NCI-H2227 (cell line): ENCODE data around the gene INTS11.

Experiments
- DNase-seq: peaks from one replicate; lab custom pipeline; 2025; ENCODE audit not compliant: unreplicated experiment; lab: John Stamatoyannopoulos, UW

INTS11 gene

DNA sequence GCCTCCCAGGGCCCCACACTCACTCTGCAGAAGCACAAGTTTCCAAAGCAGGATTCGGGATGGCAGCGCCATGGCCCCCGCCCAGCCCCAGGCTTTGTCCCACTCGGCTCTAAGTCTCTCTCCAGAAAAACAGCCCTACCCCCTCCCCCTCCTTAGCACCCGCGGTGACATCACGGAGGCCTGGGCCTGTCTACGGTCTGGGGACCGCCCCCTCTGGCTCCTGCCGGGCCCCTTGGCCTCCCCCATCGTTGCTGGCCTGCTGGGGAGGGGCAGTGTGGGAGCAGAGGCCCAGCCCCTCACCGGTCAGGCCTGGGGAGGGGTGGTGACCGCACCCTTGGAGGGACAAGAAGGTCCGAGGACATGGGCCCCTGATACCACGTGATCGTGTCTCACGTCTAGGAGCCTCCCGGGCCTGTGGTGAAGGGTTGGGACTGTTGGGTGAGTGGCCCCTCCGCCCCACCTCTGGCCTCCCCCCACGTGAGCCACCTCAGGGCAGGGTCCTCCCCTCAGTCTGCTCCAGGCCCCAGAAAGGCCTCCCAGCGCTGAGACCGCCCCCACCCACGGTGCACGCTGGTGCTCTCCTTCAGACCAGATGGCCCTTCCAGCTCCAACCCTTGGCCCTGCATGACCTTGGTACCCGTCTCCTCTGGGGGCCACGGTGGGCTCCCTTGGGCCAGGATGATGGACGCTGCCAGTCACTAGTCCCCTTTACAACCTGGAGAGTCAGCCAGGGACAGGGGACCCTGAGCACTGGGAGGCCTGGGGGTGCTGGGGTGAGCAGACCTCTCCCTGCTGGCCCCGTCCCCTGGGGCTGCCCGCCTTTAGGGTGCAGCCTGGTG lies 34.2 kb upstream of the INTS11 start, which contains the start of gene MXRA8:
Gene MXRA8 (minus strand): TSS at position 123 of the 839 bp plus-strand sequence. CDS start 51 bp downstream, at position 72.
- DNase-seq, result no peak

- no peak for DNase-seq
Measured at GRCh38 chr1:1357871-1358432, 33.5 kb upstream of the INTS11 start.

GRCh38 chr1:1356796-1357401 lies 32.4 kb upstream of the INTS11 start:
- no peak for DNase-seq

GRCh38 chr1:1356166-1356795 lies 31.8 kb upstream of the INTS11 start:
- DNase-seq, result no peak

DNA sequence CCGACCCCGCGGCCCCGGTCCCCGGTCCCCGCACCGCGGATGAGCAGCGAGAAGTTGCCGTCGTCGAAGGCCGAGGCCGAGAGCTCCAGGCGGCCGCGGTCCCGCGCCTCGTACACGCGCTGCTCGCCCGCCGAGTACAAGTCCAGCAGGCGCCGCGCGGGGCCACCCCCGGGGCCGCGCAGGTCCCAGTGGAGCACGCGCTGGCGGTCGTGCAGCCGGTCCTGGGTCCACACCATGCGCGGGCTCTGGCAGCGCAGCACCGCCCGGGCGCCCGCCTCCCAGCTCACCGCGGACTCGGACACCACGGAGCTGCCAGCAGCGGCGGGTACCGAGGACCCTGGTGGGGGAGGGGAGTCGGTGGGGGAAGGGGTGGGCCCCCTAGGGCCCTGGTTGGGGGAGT lies 31.0 kb upstream of the INTS11 start:
- peak; percentile 67 for DNase-seq

DNA sequence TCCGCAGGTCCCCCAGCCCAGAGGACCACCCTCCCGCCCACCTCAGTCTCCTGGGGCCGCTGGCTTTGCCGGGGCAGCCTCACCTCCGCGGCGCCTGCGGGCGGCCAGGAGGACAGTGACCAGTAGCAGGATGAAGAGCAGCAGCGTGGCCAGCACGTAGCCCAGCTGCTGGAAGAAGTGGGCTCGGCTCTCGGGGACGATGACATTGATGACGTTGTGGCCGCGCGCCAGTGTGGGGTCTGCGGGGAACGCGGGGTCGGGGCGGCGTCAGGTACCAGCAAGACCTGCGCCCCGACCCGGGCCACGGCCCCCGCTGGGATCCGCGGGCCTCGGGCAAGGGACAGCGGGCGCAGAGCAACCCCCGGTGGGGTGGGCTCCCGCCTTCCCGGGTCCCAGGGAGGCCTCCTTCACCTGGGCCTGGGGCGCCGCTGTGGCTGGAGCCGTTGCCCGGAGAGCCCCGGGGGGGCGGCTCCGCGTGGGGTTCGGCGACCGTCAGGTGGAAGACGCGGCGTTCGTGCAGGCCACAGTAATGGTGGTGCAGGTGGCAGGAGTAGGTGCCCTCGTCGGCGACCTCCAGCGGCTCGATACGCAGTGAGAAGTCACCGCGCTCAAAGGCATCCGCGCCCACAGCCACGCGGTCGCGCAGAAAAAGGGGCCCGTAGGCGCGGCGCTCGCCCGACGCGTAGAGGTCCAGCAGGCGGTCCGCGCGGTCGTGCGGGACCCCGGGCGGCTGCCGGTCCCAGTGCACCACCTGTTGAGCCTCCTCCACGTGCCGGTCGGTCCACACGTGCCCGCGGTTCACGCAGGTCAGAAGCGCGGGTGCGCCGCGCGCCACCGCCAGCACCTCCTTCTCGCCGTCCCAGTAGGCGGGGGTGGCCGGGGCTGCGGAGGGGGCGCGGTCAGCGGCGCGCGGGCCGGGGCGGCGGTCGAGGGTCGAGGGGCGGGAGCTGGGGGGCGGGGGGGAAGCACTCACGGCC lies 30.1 kb upstream of the INTS11 start:
- DNase-seq, result no peak

DNA sequence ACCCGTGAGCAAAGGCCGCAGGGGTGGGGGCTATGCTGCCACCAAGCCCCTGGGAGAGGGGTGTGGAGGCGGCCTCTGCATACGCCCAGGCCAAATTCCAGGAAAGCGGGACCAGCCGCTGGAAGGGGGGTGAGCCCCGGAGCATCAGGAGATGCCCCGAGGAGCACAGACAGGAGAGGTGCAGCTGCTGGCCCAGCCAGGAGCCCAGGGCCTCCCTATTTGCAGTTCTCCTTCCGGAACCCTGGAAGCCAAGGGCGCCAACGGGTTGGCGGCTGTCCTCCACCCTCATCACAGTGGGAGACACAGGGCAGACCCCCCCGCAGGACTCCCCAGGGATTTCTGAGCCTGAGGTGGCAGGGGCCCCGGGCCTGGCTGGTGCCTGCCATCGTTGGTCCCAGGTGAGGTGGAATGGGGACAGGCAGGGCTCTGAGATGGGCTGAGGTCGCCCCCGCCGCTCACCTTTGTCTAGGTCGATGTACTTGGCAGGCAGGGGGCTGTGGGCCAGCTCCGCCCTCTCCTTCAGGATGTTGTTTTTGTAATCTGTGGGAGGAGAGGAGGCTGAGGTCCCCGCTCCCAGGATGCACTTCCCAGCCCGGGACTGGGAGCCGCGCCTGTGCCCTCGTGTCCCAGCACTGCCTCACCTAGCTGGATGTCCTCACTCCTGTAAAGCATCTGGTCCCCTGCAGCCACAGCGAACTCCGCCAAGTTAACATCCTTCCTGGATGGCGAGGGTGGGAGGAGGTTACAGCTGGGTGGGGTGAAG lies 29.1 kb upstream of the INTS11 start:
- no peak for DNase-seq

DNA sequence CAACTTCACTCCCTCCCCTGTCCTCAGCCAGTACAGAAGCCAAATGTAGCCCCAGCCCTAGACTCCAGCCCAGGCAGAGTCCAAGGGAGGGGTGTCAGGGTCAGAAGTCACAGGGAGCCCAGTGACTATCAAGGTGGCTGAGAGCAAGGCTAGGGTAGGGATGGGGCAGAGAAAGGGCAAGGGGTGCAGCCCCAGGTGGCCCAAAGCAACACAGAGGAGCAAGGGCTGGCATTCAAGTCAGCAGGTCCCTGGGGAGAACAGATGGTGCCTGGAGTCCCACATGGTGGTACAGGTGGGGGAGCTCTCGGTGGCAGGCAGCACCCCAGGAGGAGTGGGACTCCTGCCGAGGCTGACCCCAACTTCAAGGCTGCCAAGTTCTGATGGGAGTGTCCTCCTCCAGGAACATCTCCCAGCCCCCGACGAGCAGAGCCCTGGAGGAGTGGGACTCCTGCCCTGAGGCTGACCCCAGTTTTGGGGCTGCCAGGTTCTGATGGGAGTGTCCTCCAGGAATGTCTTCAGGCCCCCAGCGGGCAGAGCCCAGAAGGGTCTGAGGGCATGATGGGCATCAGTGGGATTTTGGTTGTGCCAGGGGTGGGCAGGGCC lies 28.4 kb upstream of the INTS11 start:
- no peak for DNase-seq

- no peak for DNase-seq
Measured at GRCh38 chr1:1351511-1352427, 27.3 kb upstream of the INTS11 start.

- peak; percentile 78 for DNase-seq
Measured at GRCh38 chr1:1349256-1350012, 25.0 kb upstream of the INTS11 start, which contains the start of gene DVL1. Gene DVL1 (minus strand): TSS chr1:1349418. CDS start chr1:1349065, 353 bp downstream.

DNA sequence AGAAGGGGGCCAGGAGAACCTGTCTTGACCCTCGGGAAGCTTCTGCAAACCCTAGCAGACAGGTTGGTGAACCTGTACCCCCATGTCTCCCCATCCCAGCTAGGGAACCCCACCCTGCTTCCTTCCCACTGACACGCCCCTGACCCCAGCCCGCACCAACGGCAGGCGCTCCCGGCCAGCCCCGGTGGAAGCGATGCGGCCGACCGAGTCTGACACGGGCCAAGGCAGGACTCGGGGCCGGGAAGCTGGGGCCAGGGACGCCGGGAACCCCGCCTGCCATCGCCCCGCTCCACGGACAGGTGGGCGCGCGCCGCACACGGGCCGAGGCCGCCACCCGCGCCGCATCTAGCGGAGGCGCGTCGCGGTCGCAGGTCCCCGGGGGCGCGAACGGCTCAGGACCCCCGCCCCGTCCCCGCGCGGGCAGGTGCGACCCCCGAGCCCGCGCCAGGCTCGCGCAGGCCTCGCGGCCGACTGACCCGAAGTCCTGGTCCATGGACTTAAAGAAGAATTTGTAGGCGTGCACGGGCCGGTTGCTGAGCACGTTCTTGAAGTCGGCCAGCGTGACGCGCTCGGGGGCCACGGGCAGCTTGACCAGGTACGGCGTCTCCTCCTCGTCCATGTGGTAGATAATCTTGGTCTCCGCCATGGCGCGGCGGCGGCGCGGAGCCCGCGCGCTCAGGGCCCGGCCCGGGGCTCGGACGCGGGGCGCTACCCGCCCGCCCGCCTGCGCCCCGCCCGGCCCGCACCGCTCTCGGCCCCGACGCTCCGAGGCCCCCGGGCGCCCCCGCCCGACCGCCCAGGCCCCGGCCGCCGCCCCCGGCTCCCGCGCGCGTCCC lies 24.2 kb upstream of the INTS11 start:
- peak; percentile 59 for DNase-seq

DNA sequence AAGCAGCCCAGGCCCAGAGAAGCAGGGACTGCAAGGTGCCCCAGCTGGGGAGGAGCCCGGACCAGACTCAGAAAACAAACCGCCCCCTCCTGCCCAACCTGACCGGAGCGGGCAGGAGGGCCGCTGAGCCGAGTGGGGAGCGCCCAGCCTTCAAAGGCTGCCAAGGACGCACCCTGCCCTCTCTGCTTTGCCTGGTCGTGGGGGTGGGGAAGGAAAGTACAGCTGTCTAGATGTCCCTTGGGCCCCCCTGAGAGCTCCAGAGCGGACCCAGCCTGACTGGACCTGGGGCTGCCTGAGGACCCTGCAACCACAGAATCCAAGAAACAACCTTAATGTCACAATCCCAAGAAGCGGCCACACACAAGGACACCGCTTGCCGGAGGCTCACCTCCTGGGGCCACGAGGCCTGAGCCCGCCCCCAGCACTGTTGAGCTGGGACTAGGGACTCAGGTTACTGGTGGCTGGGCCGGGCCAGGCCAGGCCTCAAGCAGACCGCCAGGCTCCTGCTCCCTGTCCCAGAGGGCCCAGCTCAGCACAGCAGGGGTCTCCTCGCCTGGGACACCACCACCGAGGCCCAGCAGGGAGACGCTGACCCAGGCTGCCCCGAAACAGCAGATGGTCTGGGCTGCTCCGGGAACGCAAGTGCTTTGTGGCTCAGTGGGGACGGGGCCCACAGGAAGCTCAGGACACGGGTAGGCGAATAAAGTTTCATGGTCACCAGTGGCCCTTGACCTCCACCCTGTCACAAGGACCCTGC lies 23.4 kb upstream of the INTS11 start:
- no peak for DNase-seq

GRCh38 chr1:1347026-1347595 lies 22.7 kb upstream of the INTS11 start:
- no peak for DNase-seq

DNA sequence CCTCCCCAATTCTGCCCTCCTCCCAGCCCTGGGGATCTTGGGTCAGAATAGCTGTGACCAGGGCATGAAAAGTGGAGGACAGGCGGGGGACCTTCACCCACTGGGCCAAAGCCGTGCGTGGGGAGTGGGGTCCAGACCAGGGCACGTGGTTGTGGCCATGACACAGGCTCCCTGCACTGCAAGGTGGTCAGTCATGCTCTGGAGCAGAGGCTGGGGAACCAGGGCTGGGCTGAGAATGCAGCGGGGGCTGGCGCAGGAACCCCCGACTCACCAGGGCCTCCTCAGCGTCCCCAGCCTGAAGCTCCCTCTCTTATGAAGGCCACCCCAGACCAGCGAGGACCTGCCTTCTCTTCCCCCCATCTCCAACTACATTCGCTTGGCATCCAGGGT lies 22.0 kb upstream of the INTS11 start:
- DNase-seq, result no peak

DNA sequence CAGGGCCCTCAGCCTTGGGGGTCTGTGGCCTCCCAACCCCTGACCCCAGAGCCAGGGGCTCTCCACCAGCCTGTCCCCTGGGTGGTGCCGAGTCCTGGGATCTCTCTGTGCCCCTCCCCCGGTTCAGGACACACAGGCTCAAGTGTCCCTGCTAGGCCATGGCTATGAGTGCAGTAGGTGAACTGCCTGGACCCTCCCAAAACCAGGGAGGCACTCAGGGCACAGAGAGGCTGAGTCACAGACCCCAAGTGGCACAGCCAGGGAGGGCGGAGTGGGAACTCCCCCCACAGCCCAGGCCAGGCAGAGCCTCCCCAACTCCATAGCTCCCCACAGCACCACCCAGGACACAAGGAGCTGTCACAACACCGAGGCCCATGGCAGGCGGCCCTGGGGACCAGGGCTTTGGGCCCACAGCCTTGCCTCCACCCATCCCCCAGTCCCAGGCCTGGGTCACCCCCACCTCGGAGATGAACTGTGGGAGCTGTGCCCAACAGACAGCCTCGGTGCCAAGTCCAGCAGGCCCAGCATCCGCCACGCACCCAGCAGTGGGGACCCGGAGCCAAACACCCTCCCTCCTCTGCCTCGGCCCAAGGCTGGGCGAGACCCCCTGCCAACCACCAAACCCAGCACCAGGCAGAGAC lies 21.5 kb upstream of the INTS11 start:
- no peak for DNase-seq
